ENCODE data around the gene SPON2. TPM values are rescaled to one million over a fixed set of nuclear protein-coding genes. Genes with fewer than 3 reads are reported as not detected.
A peak's percentile ranks its signal among the peaks of the same experiment; 100 is the strongest.

The SPON2 gene
- total RNA-seq, 2 experiments from 2014 or later: 6.5 to 6.8 TPM

DNA sequence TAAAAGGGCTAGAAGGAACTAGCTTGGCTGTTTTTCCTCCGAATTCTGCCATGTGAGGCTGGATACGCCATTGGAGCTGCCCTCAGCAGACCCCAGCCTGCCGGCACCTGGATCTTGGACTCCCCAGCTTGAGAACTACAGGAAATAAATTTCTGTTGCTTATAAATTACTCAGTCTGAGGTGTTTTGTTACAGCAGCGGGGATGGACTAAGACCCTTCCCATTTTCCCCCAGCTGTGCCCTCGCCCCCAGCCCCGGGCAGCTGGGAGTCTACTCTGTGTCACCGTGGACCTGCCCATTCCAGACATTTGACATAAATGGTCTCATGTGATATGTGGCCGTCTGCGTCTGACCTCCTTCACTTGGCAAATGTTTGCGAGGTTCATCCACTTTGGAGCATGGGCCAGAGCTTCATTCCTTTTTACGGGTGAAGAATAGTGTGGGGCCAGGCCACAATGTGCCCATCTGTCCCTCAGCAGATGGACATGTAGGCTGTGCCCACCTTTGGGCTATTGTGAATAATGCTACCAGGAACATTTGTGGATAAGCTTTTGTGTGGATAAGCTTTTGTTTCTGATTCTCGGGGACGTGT lies 30.7 kb upstream of the SPON2 start:
- Mint-ChIP-seq H3K27me3 (no peaks in the 10 kb centered on the region), H3K27ac (peak overlapping the region; percentile 99), H3K4me3 (no peak overlapping the region), H3K9me3 (no peaks in the 10 kb centered on the region), H3K4me1 (peaks cover 28% of the 10 kb centered on the region), H3K36me3 (peaks cover 2% of the 10 kb centered on the region)
- DNase-seq: no peak

GRCh38 chr4:1202526-1203011 lies 30.2 kb upstream of the SPON2 start:
- H3K9me3 Mint-ChIP-seq: no peaks in the 10 kb centered on the region
- no peaks in the 10 kb centered on the region for H3K27me3 Mint-ChIP-seq
- peak overlapping the region; percentile 99 for H3K27ac Mint-ChIP-seq
- peaks cover 2% of the 10 kb centered on the region for H3K36me3 Mint-ChIP-seq
- no peak for DNase-seq
- peak overlapping the region; percentile 71 for H3K4me3 Mint-ChIP-seq
- peaks cover 28% of the 10 kb centered on the region for H3K4me1 Mint-ChIP-seq

GRCh38 chr4:1201851-1202525 lies 29.6 kb upstream of the SPON2 start:
- H3K36me3 Mint-ChIP-seq: peaks cover 2% of the 10 kb centered on the region
- H3K4me1 Mint-ChIP-seq: peaks cover 28% of the 10 kb centered on the region
- H3K4me3 Mint-ChIP-seq: peak overlapping the region; percentile 71
- peak; percentile 79 for DNase-seq
- peak overlapping the region; percentile 99 for H3K27ac Mint-ChIP-seq
- no peaks in the 10 kb centered on the region for H3K27me3 Mint-ChIP-seq
- H3K9me3 Mint-ChIP-seq: no peaks in the 10 kb centered on the region

DNA sequence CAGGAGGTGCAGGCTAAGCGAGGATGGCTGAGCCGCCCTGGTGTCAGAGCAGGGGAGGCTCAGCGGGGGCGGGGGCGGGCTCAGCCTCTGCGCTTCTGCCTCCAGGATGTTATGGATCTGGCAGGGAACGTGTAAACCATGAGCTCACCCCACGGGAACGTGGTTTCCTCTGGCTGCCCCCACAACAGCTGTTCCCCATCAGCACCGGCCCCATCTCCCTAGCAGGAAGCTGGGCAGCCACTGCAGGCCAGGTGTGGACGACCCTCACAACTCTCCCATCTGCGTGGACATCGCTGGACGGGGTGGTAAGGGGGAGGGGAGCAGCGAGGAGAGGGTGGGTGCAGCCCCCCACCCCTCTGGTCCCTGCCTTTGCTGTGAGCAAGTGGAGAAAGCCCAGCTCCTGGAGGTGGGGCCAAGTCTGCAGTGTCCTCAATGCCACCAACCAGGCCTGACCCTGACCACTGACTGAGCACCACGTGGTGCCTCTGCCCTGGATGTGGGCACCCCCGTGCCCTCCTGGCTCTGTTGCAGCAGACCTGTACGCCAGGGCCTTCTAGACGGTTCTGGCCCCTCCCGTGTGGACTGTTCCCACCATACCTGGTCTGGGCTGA lies 28.1 kb upstream of the SPON2 start:
- Mint-ChIP-seq H3K9me3 (no peaks in the 10 kb centered on the region), H3K36me3 (peaks cover 2% of the 10 kb centered on the region), H3K27ac (no peak overlapping the region), H3K27me3 (no peaks in the 10 kb centered on the region), H3K4me3 (peak overlapping the region; percentile 71), H3K4me1 (peaks cover 28% of the 10 kb centered on the region)
- no peak for DNase-seq

DNA sequence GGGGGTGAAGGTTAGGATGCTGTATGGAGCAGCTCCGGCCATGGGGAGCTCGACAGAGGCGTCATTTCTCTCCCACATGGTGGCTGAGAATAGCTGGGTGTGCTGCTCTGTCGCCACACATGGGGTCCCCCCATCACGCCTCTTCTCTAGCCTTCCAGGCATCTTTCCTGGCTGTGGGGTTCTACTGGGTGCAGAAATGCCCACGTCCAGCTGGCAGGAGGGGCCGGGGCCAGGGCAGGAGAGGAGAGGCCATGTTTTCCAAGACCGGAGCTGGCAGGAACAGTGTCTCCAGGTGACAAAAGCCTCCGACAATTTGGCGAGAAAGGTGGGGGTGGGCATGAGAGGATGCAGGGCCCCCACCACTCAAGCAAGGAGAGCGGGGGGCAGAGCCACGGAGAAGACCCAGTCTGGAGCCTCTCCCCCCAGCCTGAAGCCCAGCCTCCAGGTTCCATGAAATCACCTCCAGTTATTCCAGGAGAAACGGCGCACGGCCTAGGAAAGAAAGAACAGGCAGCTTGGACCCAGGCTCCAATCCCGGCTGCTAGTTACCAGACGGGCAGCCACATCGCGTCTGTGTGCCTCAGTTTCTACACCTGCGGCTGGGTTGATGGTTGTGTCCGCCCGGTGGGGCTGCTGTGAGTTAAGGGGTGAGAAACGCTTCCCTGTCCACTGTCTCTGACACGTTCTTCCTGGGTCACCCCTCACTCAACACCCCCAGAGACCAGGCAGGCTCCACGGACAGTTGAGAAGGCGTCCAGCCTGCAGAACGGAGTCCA lies 27.4 kb upstream of the SPON2 start:
- Mint-ChIP-seq H3K27me3 (no peaks in the 10 kb centered on the region), H3K4me3 (peak overlapping the region; percentile 71), H3K9me3 (no peaks in the 10 kb centered on the region), H3K36me3 (peaks cover 2% of the 10 kb centered on the region), H3K27ac (no peak overlapping the region), H3K4me1 (peaks cover 28% of the 10 kb centered on the region)
- DNase-seq: no peak

DNA sequence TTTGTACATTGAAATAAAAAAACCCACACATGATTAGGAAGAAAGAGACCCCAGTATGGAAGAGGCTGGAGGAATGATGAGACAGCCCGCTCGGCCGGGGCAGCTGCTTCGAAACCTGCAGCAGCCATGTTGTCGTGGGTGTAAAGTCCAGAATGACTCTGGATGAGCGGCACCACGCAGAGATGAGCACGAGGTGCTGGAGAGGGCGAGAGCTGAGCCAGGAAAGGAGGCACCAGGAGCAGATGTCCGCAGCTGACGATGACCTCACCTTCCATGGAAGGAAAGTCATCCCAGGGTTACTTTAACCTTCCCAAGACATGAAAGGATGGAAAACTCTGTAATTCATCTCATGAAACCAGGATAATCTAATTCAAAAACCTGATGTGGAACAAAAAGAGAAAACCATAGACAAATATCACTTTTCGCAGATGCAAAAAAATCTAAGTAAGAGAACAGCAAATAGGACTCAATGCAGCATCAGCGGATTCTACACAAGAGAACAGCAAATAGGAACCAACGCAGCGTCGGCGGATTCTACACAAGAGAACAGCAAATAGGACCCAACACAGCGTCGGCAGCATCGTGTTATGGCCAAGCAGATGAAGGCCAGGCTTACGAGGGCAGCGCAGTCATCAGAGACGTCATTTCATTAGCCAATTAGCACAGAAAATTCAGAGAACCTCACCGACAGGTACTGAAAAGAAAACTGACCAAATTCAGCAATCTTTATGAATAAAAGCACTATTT lies 25.9 kb upstream of the SPON2 start:
- Mint-ChIP-seq H3K36me3 (no peaks in the 10 kb centered on the region), H3K4me1 (peaks cover 20% of the 10 kb centered on the region), H3K9me3 (no peaks in the 10 kb centered on the region), H3K27me3 (no peaks in the 10 kb centered on the region), H3K27ac (no peak overlapping the region), H3K4me3 (no peak overlapping the region)
- DNase-seq: no peak

DNA sequence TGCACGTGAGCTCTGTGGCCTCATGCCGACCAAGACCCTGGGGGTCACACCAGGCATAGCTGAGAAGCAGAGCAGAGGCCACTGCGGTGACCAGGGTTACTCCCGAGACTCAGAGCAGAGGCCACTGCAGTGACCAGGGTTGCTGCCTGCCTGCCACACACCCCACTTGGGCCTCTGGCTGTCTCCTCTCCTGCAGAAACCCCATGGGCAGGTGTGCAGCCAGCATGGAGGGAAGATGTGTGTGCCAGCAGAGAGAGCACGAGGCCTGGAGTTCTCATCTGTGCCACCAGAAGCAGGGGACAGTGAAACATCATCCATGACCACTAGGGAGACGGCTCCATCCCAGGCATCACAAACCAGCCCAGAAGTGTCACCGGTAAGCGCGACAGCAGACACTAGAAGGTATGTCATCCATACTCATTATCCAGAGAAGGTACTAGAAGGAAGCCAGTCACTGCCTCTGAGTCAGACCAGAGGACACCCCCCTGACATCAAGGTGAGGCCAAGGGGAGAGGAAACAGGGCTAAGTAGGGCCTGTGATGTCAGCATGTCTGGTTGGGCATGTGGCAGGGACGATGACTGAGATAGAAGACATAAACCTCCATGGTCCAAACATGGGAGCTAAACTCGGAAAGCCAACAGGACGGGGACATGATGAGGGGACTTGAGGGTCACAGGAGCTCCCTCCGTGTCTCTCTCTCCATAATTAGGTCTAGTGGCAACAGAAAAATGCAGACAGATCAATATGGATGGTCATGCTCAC lies 24.2 kb upstream of the SPON2 start:
- Mint-ChIP-seq H3K36me3 (no peaks in the 10 kb centered on the region), H3K27me3 (no peaks in the 10 kb centered on the region), H3K27ac (no peak overlapping the region), H3K4me1 (peaks cover 9% of the 10 kb centered on the region), H3K9me3 (no peaks in the 10 kb centered on the region), H3K4me3 (no peak overlapping the region)
- no peak for DNase-seq

- Mint-ChIP-seq H3K4me1 (peaks cover 5% of the 10 kb centered on the region), H3K27ac (no peak overlapping the region), H3K9me3 (no peaks in the 10 kb centered on the region), H3K36me3 (no peaks in the 10 kb centered on the region), H3K4me3 (no peak overlapping the region), H3K27me3 (no peaks in the 10 kb centered on the region)
- DNase-seq: no peak
Measured at GRCh38 chr4:1195891-1196401, 23.6 kb upstream of the SPON2 start.

DNA sequence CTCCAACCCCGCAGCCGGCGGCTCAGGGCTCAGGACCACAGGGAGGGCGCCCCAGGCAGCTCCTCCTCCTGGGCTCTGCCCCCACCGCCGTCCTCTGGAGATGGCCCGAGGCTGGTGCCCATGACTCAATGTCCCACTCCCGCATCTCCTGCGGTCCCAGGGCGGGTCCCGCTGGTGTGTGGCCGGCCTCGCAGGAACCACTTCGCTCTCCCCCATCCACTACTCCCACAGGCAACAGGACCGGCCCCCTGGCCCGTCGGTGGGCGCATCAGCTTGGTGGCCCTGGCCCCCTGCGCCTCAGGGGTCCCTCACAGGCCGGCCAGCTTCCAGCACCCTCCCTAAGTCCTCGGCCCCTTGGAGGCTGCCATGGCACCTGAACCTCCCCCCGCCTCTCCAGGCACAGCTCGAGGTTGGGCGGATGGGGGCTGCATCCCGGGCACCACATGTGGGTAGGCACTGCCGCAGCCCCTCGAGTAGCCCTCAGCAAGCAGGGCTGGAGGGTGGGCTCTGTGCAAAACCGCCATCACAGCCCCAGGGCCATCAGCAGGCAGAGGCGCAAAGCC lies 22.8 kb upstream of the SPON2 start:
- Mint-ChIP-seq H3K36me3 (no peaks in the 10 kb centered on the region), H3K27ac (no peak overlapping the region), H3K27me3 (no peaks in the 10 kb centered on the region), H3K4me3 (no peak overlapping the region), H3K4me1 (peaks cover 2% of the 10 kb centered on the region), H3K9me3 (no peaks in the 10 kb centered on the region)
- DNase-seq: no peak

GRCh38 chr4:1194010-1194900 lies 21.9 kb upstream of the SPON2 start:
- Mint-ChIP-seq H3K36me3 (no peaks in the 10 kb centered on the region), H3K4me3 (no peak overlapping the region), H3K9me3 (no peaks in the 10 kb centered on the region), H3K4me1 (no peaks in the 10 kb centered on the region), H3K27me3 (no peaks in the 10 kb centered on the region), H3K27ac (no peak overlapping the region)
- DNase-seq: no peak

DNA sequence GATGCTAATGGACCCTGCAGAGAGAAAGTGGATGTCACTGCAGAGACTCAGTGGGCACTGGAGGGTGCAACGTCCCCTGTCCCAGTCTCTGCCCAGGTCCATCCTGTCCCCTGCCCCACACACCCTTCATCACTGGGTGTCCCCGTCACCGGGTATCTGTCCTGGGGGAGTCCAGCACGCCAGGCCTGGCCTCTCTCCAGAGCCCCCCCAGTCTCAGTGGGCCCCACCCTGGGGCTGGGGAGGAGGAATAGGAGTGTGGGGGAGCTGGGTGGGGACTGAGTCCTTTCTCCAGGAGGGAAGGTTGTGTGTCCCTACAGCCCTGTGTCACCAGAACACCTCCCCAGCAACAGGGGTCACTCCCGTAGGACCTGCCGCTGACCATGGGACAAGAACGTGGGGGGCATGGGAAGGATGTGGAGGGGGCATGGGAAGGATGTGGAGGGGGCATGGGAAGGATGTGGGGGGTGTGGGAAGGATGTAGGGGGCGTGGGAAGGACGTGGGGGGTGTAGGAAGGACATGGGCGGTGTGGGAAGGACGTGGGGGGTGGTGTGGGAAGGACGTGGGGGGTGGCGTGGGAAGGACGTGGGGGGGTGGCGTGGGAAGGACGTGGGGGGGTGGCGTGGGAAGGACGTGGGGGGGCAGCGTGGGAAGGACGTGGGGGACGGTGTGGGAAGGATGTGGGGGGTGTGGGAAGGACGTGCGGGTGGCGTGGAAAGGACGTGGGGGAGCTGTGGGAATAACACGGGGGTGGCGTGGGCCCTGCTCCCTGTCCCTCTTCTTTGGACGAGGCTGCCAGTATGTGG lies 21.0 kb upstream of the SPON2 start:
- H3K9me3 Mint-ChIP-seq: peaks cover 1% of the 10 kb centered on the region
- H3K27me3 Mint-ChIP-seq: peaks cover 4% of the 10 kb centered on the region
- H3K4me1 Mint-ChIP-seq: no peaks in the 10 kb centered on the region
- peaks cover 1% of the 10 kb centered on the region for H3K36me3 Mint-ChIP-seq
- H3K4me3 Mint-ChIP-seq: no peak overlapping the region
- no peak for DNase-seq
- no peak overlapping the region for H3K27ac Mint-ChIP-seq

DNA sequence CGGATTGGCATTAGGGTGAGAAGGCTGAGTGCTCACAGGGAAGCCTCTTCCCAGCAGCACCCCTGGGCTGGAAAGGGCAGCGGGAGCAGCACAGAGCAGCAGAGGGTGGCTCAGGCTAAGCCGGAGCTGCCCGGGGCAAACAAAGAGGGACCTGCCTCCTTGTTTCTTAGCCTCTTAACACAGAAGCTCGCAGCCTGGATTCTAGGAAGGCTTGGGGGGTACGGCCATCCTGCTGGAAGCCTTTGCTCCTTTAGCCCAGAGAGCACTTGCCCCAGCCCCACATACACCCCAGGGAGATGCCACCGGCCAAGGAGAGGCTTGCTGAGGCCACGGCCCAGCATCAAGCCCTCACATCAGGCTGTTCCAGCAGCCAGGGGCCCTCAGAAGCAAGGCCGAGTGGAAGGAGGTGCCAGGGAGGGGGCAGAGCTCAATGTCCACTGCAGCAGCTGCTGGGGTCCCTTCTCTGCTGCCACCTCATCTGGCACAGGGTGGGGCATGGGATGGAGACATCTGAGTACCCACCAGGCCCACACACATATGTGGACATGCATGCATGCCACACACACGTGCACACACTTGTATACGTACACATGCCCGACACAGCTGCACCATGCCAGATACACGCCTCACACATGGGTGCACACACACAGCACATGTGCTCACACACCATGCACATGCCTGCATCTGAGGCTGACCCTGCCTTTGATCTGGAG lies 20.3 kb upstream of the SPON2 start:
- Mint-ChIP-seq H3K4me1 (peaks cover 2% of the 10 kb centered on the region), H3K9me3 (peaks cover 1% of the 10 kb centered on the region), H3K27ac (no peak overlapping the region), H3K27me3 (peaks cover 4% of the 10 kb centered on the region), H3K36me3 (peaks cover 1% of the 10 kb centered on the region), H3K4me3 (no peak overlapping the region)
- DNase-seq: no peak

Data from activated naive CD8-positive, alpha-beta T cell treated with anti-CD3 and anti-CD28 coated beads for 36 hours (primary cell).